ENCODE data around the gene RXRA.

RXRA gene

DNA sequence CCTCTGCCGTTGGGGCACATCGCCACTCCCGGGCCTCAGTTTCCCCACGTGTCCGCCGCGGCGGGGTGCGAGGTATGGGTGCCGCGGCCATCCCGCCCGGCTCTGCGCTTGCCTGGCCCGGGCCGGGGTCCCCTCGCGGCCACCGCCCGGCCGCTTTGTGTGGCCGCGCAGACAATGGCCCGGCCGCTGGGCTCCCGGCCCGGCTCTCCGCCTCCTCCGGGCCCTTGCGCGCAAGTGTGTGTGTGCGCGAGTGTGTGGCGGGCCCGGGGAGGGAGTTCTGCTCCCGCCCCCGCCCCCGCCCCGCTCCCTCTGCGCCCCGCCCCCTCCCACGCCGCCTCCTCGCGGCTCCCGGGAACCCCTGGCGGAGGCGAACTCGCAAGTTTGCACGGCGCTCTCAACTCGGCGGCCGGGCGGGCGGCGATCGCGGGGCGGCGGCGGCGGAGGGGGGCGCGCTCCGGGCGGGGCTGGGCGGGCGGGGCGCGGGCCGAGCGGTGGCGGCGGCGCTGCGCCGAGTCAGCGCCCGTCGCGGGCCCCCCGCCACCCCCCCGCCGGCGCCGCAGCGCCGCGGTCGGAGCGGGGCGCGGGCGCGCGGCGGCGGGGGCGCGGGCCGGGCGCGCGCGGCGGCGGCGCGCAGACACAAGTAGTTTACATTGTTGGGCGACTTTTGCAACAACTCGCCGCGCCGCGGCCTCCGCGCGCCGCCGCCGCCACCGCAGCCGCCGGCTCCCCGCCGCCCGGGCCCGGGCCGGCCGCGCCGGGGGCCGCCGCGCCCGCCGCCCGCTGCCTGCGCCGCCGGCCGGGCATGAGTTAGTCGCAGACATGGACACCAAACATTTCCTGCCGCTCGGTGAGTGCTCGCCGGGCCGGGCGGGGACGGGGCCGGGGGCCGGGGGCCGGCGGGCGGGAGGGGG lies at the start of gene RXRA:
Gene RXRA (plus strand): TSS at position 643 of the 911 bp plus-strand sequence. CDS start 177 bp downstream, at position 820.
- DNase-seq (ENCODE audit: low spot score) = peak; percentile 80

DNA sequence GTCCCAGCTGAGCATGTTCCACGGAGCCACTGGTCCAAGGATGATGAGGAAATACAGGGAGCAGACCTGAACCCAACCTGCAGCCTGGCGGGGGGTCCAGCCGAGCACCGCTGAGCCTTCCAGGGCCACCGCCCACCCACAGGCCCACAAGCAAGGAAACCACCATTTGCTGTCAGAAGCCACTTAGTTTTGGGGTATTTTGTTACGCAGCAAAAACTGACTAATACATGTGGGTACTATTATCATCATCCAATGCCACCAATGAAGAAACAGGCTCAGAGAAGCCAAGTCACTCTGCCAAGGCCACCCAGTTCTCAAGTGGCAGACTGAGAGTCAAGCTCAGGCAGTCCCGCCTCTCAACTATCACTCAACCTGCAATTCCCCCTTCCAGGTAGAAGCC lies 48.0 kb upstream of the RXRA start:
- no peak for DNase-seq (ENCODE audit: low spot score)

DNA sequence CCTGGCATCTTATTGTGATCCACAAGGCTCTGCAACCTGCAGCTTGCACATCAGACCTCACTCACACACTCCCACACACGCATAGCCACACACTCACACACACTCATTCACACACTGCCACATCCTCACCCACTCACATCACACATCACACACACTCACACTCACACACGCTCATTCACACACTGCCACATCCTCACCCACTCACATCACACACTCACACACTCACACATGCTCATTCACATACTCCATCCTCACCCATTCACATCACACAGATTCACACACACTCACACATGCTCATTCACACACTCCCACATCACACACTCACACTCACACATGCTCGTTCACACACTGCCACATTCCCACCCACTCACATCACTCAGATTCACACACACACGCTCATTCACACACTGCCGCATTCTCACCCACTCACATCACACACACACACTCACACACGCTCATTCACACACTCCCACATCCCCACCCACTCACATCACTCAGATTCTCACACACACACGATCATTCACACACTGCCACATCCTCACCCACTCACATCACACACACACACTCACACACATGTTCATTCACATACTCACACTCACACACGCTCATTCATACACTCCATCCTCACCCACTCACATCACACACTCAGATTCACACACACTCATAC lies 47.1 kb upstream of the RXRA start:
- no peak for DNase-seq (ENCODE audit: low spot score)

DNA sequence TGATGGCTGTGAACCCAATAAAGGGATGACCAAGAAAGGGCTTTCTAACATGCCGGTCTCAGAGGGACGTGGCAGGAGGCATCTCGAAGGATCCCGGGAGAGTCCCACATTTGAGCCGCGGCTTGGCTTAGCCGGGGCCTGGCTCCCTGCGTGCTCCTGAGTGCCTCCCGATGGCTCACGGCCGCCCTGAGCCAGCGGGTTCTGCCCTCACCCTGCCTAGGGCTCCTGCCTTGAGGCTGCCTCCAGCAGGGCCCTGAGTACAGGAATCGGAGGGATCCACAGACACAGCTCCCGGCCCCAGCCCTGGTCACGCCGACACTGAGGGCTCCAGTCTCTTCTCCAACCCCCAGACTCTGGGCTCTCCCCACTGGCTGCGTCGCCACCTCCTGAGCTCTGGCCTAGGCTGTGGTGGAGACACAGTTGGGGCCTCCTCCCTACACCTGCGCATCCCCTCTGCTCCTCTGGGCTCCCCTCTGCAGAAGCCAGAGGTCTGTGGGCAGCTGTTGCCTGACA lies 44.1 kb upstream of the RXRA start:
- no peak for DNase-seq (ENCODE audit: low spot score)

DNA sequence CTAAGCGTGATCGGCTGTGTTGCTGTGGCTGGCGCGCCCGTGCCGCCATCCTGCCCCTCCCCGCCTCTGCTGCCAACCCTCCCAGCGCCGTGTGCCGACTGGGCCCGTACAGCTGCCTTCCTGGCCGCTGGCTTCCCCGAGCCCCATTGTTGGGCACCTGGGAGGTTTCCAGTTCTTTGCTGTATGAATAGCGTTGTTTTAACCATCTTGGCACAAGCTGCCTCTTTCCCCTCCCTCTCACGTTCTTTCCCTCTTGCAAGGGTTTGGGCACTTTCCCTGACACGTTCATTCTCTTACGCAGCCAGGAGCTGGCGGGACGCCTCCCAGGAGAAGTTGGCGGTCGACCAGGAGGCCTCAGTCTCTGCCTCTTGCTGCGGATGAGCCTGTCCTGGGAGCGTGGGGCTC lies 43.1 kb upstream of the RXRA start:
- DNase-seq (ENCODE audit: low spot score) = no peak

DNA sequence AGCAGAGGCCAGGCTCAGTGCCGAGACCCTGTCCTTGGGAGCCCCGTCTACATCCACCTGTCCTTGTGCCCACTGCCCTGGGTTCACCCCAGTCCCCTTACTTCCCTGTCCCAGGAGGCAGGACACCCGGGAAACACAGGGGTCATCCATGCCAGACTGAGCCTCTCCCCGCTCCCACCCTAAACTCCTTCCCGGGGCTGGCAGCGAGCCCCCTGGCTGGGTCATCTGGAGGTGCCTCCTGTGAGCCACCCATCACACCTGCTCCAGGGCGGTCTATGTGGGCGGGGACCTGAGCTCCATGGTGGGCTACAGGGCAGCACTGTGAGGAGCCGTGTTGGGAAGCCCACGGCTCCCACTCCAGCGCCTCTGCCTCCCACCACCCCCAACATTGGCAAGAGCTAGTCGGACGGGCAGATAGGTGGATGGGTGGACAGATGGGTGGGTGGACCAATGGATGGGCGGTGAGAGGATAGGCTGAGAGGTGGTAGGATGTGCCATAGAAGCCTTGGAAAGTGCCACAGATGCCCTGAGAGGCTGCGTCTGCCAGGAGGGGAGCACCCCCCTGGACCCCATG lies 42.5 kb upstream of the RXRA start:
- no peak for DNase-seq (ENCODE audit: low spot score)

DNA sequence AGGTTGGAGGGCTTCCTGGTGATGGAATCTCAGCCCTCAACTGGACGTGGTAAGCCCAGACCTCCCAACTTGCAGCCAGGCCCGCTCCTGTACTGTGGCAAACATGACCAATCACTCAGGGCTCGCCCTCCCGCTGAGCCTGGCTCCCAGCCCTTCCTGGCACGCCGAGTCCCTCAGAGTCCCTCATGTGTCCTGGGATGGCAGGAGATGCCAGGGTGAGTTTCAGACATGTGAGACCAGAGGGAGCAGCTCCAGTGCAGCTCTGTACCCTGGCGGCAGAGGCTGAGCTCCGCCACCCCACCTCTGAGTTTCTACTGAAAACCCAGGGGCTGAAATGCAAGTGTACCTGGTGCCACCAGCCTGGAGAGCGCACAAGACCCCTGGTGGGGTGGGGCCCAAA lies 42.0 kb upstream of the RXRA start:
- no peak for DNase-seq (ENCODE audit: low spot score)

DNA sequence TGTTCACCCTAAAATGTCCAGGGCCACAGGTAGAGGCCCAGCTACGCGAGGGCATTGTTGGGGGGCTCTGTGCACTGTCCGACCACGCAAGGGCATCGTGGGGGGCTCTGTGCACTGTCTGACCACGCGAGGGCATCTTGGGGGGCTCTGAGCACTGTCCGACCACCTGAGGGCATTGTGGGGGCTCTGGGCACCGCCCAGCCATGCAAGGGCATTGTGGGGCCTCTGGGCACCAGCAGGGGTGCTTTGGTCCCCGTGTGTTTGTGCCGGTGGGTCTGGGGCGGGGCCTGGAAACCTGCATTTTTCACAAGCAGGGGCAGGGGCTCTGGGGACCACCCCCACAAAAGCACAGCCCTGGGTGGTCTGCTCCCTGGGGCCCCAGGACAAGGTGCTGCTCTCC lies 41.5 kb upstream of the RXRA start:
- DNase-seq (ENCODE audit: low spot score) = no peak

DNA sequence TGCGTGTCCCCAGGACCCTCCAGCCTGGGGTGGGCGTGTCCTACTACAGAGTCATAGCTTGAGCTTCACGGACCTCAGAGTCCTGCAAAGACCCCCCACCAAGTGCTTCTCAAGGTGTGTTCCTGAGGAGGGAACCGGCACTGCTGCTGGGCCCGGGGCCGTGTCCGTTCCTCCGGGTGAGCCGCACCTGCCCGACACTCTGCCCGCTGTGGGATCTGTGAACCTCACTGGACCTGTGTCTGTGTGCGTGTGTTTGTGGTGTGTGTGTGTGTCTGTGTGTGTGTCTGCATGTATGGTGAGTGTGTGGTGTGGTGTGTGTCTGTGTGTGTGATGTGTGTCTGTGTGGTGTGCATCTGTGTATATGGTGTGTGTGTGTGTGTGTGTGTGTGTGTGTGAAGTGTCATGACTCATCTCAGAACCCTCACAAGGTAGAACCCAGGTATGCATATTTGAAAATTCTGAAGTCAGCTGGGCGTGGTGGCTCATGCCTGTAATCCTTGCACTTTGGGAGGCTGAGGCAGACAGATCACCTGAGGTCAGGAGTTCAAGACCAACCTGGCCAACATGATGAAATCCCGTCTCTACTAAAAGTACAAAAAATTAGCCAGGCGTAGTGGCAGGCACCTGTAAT lies 40.9 kb upstream of the RXRA start:
- no peak for DNase-seq (ENCODE audit: low spot score)

DNA sequence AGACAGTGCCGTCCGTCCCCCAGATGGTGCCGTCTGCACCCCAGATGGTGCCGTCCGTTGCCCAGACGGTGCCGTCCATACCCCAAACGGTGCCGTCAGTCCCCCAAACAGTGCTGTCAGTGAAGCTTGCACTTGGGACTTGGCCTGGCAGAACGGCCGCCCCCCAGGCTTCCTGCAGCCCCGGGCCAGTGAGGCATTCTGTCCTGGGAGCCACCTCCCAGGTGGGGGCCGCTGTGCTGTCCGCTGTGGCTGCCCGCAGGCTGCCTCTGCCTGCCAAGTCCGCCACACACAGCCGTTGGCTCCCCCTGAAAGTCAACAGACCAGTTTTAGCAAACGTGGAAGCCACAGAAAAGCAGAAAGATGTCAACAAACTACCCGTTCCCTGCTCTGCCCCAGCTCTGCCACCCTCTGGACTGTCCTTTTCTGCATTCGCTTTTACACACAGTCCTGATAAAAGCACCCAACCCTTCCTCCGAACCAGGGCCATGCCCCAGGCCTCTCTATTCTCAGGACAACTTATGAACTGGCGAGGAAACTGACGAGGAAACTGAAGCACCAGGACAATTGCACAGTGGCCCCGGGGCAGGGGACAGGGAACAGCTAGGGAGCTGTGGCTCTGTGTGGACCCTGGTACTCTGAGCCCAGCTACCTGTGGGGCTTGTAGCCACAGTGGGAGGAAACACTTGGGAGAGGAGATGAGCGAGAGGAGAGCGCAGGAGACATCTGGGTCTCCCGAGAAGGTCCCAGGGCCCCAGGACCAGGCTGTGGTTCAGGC lies 39.6 kb upstream of the RXRA start:
- no peak for DNase-seq (ENCODE audit: low spot score)

DNA sequence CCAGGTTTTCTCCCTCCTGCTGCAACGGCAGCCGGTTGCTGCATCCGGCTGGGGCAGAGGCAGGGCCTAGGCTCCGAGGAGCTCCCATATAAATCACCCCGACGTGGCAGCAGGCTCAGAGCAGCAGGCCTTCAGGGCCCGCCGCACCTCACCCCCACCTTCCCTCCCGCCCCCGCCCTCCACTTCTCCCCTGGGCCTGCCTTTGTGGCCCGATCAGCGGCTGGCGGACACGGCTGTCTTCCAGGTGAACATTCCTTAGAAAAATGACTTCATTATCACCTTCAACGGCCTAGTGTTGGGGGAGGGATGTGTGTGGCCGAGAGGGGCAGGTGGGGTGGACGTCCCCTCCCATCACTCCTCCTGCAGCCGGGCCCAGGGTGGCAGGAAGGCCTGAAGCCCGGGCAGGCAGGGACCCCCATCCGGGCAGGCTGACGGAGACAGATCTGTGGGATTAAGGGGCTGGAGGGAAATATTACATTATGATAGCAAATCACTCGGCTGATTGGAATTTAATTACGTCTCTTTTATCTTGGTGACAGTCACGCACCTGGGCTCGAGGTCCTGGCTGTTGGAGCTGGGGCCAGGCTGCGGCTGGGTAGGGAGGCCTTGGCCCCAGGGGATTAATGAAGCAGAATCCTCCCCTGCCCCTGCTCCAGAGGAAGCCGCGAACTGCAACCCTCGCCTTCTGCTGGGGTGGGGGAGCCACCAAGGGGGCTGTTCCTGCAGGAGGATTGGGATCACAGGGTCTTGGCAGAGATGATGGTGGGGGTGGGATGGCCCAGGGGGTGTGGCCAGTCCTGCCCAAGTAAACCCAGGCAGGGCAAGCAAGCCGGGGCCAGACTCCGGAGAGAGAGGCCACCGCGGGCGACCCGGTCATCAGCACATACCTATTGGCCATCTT lies 38.4 kb upstream of the RXRA start:
- no peak for DNase-seq (ENCODE audit: low spot score)

DNA sequence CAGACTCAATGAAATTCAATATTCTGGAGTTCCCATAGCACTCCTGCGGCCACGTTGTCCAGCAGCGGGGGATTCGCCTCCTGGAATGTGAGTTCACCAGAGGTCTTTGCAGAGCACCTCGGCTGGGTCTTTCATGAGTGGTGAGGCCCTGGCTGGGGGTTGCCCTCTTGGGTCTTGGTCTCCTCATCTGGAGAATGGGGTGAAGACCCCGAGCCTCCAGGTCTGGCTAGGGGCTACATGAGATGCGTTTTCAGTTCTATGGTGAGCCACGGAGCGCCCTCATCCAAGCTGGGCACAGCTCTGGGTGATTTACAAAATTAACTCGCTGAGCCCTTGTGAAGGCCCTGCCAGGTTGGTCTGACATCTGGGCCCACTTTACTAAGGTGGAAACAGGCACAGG lies 37.5 kb upstream of the RXRA start:
- no peak for DNase-seq (ENCODE audit: low spot score)

DNA sequence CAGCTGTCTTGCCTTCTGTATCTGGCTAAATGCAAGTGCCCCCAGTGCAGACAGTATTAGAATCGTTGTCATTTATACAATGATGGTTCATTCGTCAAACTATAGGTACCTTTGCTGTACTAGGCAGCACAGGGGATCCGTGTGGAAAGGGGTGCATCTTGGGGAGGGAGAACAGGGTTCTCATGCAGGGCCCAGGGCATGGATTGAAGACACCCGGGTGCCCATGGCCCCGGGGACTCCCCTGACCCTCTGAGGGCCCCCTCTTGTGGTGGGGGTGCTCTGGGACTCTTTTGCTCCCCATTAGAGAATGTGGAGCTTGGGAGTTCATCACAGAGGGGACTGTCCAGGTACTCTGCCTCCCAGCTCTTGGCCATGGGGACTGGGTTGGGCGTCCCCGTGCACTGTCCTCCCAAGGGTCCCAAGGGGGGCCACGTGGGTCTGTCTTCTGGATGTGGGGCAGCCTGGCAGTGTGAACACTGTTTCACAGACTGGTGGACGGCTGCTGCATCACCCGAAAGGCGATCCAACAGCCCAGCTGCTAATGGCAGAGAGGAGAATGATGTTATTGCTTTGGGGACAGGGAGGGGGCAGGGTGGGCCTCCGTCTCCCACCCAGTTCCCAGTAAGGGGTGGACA lies 36.9 kb upstream of the RXRA start:
- DNase-seq (ENCODE audit: low spot score) = no peak

DNA sequence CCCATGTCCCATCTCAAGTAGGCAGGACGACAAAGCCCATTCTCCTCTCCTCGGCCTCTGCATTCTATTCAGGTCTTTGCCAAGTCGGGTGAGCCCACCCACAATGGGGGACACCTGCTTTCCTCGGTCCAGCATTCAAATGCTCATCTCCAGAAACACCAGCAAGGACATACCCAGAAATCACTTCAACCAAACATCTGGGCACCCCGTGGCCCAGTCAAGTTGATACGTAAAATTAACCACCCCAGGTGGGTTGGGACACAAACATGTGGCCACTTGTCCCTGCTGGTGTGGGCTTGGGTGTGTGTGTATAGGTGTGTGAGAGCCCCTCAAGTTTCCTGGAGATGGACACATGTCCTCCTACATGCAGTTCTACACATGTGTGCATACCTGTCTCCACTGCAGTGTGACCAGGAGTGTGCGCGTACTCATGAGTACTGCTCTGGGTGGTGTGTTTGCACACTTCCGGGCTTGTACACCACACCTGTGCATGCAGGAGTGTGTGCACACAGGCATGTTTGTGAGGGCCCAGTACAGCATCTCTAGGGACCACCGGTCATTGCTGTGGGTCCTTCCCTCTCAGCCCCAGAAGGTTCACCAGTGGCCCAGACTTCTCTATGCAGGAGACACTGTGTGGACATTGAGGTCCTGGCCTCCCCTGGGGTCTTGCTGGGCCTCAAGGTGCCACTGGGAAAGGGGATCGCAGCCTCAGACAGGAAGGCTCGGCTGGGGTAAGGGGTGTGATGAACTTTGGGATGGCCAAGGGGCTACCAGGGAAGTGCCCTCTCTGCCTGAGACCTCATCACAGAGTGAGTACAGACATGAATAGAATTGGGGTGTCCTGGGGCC lies 35.4 kb upstream of the RXRA start:
- DNase-seq (ENCODE audit: low spot score) = no peak

DNA sequence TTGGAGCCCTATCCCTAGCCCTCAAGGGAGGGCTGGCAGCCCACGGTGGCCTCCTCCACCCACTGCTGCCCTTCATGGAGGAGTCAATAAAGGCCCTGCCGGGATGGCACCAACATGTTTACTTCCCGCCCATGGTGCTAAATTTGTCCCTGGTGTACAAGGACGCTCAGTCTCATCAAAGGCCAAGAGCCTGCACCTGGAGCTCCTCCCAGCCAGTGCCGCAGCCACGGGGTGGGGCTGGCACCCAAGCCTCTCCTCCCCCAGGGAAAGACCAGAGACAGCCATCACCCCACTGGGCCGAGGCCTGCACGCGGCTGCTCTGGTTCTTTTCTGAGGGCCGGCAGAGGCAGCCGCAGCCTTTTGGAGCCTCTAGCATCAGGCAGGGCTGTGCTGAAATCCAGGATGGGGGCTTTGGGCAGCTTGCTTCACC lies 34.8 kb upstream of the RXRA start:
- DNase-seq (ENCODE audit: low spot score) = no peak

DNA sequence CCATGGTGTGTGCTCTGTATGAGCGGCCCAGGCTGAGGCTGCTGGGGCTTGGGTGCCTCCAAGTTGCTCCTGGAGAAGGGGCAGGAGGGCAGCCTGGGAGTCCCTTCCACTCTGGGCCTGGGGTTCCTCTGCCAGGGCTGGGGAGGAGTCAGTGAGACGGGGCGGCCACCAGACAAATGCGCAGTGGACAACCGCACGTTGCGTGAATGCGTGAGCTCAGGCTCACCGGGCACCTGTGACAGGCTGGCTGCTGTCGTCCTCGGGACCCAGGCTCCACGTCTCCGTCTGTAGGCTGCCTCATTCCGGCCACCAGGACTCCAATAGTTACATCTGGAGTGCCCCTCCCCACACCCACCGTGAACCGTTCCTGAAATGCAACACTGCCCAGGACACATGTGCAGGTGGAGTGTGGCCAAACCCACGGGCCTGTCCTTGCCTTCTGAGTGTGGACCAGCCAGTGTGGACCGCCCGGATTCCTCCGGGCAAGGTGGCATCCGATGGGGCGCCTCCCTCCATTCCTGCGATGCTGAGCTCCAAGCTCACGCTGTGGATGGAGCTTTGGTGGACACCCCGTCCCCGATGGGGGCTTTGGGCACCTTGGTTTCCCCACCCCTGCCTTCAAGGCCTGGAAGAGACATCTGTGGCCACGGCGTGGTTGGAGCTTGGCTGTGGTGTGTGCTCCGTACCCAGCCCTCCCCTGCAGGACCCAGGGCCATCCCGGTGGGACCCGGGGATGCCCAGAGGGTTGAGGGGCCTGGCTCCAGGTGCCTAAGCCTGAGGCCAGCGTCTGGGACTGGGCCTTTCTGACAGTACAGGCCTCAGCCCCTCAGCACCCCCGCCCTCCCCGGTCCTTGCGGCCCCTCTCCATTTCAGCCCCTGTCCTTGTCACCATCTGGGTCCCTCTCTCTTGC lies 34.0 kb upstream of the RXRA start:
- DNase-seq (ENCODE audit: low spot score) = no peak

DNA sequence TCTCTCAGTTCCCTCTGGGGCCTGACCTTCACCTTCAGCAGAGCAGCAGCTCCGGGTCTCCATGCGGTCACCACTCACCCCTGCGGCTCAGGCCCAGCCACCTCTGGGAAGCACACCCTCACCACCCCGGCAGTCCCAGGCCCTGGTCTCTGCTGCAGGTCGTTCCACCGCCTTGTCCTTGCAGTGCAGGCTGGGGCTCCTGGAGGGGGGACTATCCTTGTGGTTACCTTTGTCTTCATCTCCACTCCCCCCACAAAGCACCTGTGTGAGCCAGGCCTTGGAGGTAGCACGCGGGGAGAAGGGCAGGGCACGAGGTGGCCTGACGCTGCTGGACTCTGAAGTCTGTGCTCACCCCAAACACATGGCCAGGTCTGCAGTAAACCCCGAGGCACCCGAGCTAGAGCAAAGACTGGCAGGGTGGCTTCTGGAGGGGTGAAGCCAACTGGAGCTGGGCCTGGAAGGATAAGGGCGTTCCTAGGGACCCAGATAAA lies 33.2 kb upstream of the RXRA start:
- DNase-seq (ENCODE audit: low spot score) = no peak

DNA sequence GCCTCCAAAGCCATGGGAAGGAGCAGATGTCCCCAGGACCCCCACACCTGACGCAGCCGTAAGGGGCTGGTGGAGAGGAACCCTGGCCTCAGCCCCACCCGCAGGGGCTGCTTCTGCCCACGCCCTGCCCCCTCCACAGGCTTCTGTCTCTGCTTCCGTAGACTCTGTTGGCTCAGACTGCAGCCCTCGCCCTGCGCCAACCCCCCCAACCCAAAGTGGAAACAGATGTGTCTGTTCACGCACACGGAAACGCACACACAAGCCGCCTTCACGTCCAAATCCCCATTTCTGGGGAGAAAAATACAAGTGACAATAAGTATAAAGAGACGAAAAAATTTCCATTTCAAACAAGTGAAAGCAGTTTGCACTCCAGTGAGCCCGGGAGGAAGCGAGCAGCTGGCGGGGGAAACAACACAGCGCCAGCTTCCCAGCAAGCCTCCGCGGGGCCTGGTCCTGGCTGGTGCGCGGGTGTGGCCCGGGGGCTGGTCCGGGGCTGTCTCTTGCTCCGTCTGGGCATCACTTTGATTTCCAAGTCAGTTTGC lies 32.6 kb upstream of the RXRA start:
- no peak for DNase-seq (ENCODE audit: low spot score)

Data from SW480 (cell line).